Tibial artery (tissue), 4 donors: Measurements from ENCODE around the gene ARHGEF1.

Source experiments
- DNase-seq, 2 donors: peaks; one replicate each; pipeline ENCODE4 v3.0.0-alpha.2; 2019
- H3K27ac ChIP-seq, 2 donors: fragments of 200-600 bp; sonication (generic) in 1 of 2; 1 replicate in 1 of 2; 2 replicates in 1 of 2; pipeline ENCODE4 v1.5.1; 2018 to 2019; ENCODE audit warnings: mild to moderate bottlenecking in 1 of 2
- H3K27me3 ChIP-seq, 2 donors: fragments of 200-600 bp; sonication (generic) in 1 of 2; one replicate each; pipeline versions ENCODE4 v1.5.1 to v1.6.0; 2016 to 2019
- H3K36me3 ChIP-seq, 3 donors: fragments of 200-600 bp; sonication (generic) in 2 of 3; one replicate each; pipeline ENCODE4 v1.5.1; 2016 to 2019; ENCODE audit warnings: mild to moderate bottlenecking in 2 of 3
- H3K4me1 ChIP-seq, 4 donors: fragments of 200-600 bp; sonication (generic) in 2 of 4; 1 replicate in 3 of 4; 2 replicates in 1 of 4; pipeline ENCODE4 v1.5.1; 2016 to 2019
- H3K4me3 ChIP-seq, 2 donors: fragments of 200-600 bp; sonication (generic) in 1 of 2; 1 replicate in 1 of 2; 2 replicates in 1 of 2; pipeline ENCODE4 v1.5.1; 2018 to 2019; ENCODE audit warnings: mild to moderate bottlenecking in 2 of 2
- H3K9me3 ChIP-seq, 3 donors: fragments of 200-600 bp; sonication (generic) in 1 of 3; one replicate each; pipeline ENCODE4 v1.5.1; 2016 to 2019
- CTCF ChIP-seq, 2 experiments: fragments of 200-600 bp in 1 of 2; fragments of 450-650 bp in 1 of 2; IDR thresholded peaks; one replicate each; pipeline ENCODE4 v1.5.1; 2017 to 2019; ENCODE audit warnings: antibody characterized with exemption in 2 of 2, mild to moderate bottlenecking in 1 of 2, moderate library complexity in 1 of 2
- intact Hi-C: fragments of 100-400 bp; cut with DNase I; formaldehyde crosslinking; loops from one replicate; pipeline ENCODE4 v1.15.0; 2023; ENCODE audit warnings: low total_unique reads

ARHGEF1 gene

GRCh38 chr19:41906271-41906670 is 23.3 kb downstream of the ARHGEF1 start:
- DNase-seq = no peak
- no peak overlapping the region for H3K4me3 ChIP-seq
- H3K27ac ChIP-seq = no peak overlapping the region
- H3K9me3 ChIP-seq = no peaks in the 10 kb centered on the region
- intact Hi-C loops = no loop called here
- no peaks in the 10 kb centered on the region for H3K4me1 ChIP-seq
- no peak for TF ChIP-seq CTCF (IDR thresholded peaks at IDR 0.05)
- peaks cover 0 to 7% of the 10 kb centered on the region in 2 donors for H3K27me3 ChIP-seq
- H3K36me3 ChIP-seq = peaks cover 45 to 72% (median 55%) of the 10 kb centered on the region in 3 donors

- peaks cover 37 to 63% (median 47%) of the 10 kb centered on the region in 3 donors for H3K36me3 ChIP-seq
- TF ChIP-seq CTCF (IDR thresholded peaks at IDR 0.05) = no peak
- H3K9me3 ChIP-seq = no peaks in the 10 kb centered on the region
- H3K27me3 ChIP-seq = peaks cover 0 to 14% of the 10 kb centered on the region in 2 donors
- no peaks in the 10 kb centered on the region for H3K4me1 ChIP-seq
- intact Hi-C loops = no loop called here
- H3K4me3 ChIP-seq = no peak overlapping the region
- DNase-seq = no peak
- H3K27ac ChIP-seq = no peak overlapping the region
Measured at GRCh38 chr19:41906916-41907680, 24.1 kb downstream of the ARHGEF1 start.

- H3K4me1 ChIP-seq = peaks cover 0 to 4% (median 1%) of the 10 kb centered on the region in 4 donors
- H3K36me3 ChIP-seq = peaks cover 27 to 53% (median 37%) of the 10 kb centered on the region in 3 donors
- peaks cover 0 to 23% of the 10 kb centered on the region in 2 donors for H3K27me3 ChIP-seq
- TF ChIP-seq CTCF (IDR thresholded peaks at IDR 0.05) = no peak
- intact Hi-C loops = no loop called here
- no peak for DNase-seq
- no peak overlapping the region for H3K27ac ChIP-seq
- no peak overlapping the region for H3K4me3 ChIP-seq
- H3K9me3 ChIP-seq = no peaks in the 10 kb centered on the region
Measured at GRCh38 chr19:41907994-41908615, 25.1 kb downstream of the ARHGEF1 start.

- H3K36me3 ChIP-seq = peaks cover 21 to 46% (median 29%) of the 10 kb centered on the region in 3 donors
- intact Hi-C loops = no loop called here
- H3K4me3 ChIP-seq = no peak overlapping the region
- no peak for DNase-seq
- H3K9me3 ChIP-seq = no peaks in the 10 kb centered on the region
- peaks cover 0 to 9% (median 4%) of the 10 kb centered on the region in 4 donors for H3K4me1 ChIP-seq
- H3K27ac ChIP-seq = no peak overlapping the region
- TF ChIP-seq CTCF (IDR thresholded peaks at IDR 0.05) = no peak
- peaks cover 0 to 31% of the 10 kb centered on the region in 2 donors for H3K27me3 ChIP-seq
Measured at GRCh38 chr19:41908724-41909464, 25.9 kb downstream of the ARHGEF1 start.

- H3K4me3 ChIP-seq = no peak overlapping the region
- DNase-seq = no peak
- H3K27ac ChIP-seq = no peak overlapping the region
- H3K9me3 ChIP-seq = no peaks in the 10 kb centered on the region
- intact Hi-C loops = no loop called here
- no peak for TF ChIP-seq CTCF (IDR thresholded peaks at IDR 0.05)
- H3K36me3 ChIP-seq = peaks cover 13 to 37% (median 21%) of the 10 kb centered on the region in 3 donors
- H3K27me3 ChIP-seq = peaks cover 0 to 36% of the 10 kb centered on the region in 2 donors
- H3K4me1 ChIP-seq = peaks cover 0 to 9% (median 4%) of the 10 kb centered on the region in 4 donors
Measured at GRCh38 chr19:41909706-41910105, 26.7 kb downstream of the ARHGEF1 start.
